T-helper 2 cell (primary cell): Measurements from ENCODE around the gene GPR32.
"Not testable (repeated sequence)": the region's sequence is repeated elsewhere in the genome, so short reads cannot be mapped to it uniquely, and the experiment has no call there.

ENCODE experiments used
- DNase-seq, 5 experiments: peaks; one replicate each; pipeline versions ENCODE4 v3.0.0 to v3.0.0-alpha.2; 2012 to 2022
- total RNA-seq, 2 donors: gene quantifications; one replicate each; lab custom pipeline; 2026; lab: John Stamatoyannopoulos, UW

The GPR32 gene, protein sequence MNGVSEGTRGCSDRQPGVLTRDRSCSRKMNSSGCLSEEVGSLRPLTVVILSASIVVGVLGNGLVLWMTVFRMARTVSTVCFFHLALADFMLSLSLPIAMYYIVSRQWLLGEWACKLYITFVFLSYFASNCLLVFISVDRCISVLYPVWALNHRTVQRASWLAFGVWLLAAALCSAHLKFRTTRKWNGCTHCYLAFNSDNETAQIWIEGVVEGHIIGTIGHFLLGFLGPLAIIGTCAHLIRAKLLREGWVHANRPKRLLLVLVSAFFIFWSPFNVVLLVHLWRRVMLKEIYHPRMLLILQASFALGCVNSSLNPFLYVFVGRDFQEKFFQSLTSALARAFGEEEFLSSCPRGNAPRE
- total RNA-seq = 0 reads per million in 2 donors

DNA sequence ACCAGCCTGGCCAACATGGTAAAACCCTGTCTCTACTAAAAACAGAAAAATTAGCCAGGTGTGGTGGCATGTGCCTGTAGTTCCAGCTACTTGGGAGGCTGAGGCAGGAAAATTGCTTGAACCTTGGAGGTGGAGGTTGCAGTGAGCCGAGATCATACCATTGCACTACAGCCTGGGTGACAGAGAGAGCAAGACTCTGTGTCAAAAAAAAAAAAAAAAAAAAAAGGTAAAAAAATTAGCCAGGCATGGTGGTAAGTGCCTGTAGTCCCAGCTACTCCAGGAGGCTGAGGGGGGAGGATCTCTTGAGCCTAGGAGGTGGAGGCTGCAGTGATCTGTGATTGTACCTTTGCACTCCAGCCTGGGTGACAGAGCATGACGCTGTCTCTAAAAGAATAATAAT is at the start of gene GPR32:
Gene GPR32 (plus strand): TSS at position 301 of the 400 bp plus-strand sequence. CDS start 137 bp downstream, outside the sequence.
- not testable (repeated sequence) for DNase-seq

DNA sequence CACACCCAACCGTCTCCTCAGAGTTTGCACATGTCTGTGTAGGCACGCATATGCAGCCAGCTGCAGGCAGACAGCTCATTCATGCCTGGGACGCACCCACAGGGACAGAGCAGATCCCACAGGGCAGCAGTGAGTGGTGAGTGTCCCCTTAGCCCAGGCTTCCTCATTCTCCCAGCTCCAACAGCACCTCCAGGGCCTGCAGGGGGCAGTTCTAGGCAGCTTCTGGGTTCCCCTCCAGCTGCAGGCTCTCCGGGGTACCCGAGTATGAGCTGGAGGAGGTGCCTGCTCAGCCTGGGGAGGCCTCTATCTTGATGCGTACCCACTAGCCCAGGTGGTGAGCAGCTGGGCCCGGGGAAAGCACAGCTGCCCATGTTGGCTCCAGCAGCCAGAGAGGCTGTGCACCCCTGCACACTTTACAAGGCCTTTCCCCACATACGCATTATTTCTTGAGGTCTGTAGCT is 49.3 kb upstream of the GPR32 start:
- DNase-seq = no peak

DNA sequence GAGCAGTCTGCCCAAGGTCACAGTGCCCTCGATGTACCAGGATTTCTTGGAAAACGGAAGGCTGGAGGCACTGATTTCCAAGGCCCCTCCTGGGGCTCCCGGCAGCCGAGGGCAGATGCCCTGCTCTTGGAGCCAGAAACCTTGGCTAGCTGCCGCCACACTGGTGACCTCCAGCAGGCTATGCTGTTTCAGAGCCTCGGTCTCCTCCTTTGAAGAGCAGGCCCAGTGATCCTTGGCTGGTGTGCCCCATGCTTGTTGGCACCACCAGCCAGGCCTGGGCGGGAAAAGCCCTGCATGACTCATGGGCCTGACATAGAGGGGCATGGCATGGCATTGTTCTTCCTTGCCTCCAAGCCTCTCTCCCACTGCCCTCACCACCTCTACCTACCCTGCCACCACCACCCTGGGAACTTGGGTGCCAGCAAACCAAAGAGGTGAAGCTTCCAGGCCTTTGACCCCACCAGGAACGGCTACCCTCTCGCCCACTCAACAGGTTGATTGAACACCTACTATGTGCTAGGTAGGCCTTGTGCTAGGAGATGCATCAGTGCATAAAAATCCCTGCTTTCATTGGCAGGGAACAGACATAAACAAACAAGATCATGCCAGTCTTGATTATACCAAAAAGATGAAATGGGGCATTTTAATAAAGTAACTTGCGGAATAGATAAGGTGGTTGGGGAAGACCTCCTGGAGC is 48.7 kb upstream of the GPR32 start:
- no peak for DNase-seq

DNA sequence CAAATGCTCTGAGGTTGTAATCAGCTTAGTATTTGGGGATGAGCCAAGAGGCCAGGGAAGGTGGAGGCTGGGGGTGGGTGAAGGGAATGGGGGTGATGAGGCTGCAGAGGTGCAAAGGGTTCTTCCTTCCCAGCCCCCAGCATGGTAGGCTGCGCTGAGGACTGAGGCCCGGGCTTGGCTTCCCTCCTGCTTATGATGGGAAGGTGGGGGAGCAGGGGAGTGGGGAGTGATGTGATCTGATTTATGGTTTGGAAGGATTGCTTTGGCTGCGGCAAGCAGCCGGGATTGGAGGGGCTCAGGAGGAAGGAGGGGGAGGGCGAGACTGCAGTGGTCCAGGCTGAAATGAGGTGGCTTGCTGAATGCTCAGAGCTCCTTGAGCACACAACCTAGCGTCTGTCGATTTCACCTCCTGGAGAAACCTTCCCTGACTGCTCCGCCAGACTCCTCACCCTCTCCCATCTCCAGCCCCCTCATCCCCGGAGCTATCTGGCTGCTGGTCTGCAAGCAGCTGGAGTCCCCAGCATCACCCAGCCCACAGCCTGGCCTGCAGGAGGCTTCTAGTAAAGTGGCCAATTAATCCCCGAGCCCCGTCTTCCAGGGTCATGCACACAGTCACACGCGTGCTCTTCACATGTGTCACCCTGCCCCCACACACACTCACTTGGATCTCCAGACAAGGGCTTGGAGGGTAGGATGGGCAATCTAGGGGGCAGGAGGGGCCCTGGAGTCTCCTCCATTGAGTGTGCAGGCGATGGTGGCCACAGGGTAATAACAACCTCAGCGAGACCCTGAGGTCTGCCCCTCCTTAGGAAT is 47.9 kb upstream of the GPR32 start:
- no peak for DNase-seq

DNA sequence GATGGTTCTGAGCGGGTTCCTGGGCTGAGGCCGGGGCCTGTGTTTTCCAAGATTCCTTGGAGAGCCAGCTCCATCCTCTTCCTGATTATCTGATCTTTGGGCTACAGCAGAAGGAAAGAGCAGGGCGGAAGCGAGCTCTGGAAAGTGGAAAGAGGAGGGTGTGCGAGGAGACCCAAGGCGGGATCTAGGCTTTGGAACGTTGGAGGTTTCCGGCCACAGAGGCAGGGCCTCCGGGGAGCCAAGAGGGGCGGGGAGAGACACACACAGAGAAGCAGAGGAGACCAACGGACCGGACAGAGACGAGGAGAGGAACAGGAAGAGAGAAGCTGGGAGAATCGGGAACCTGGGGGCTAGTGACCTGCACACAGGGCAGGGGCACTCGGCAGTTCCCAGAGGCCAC is 47.2 kb upstream of the GPR32 start, which contains the start of gene CLEC11A:
Gene CLEC11A (plus strand): TSS at position 296 of the 400 bp plus-strand sequence. CDS start 162 bp downstream, outside the sequence.
- DNase-seq = no peak

DNA sequence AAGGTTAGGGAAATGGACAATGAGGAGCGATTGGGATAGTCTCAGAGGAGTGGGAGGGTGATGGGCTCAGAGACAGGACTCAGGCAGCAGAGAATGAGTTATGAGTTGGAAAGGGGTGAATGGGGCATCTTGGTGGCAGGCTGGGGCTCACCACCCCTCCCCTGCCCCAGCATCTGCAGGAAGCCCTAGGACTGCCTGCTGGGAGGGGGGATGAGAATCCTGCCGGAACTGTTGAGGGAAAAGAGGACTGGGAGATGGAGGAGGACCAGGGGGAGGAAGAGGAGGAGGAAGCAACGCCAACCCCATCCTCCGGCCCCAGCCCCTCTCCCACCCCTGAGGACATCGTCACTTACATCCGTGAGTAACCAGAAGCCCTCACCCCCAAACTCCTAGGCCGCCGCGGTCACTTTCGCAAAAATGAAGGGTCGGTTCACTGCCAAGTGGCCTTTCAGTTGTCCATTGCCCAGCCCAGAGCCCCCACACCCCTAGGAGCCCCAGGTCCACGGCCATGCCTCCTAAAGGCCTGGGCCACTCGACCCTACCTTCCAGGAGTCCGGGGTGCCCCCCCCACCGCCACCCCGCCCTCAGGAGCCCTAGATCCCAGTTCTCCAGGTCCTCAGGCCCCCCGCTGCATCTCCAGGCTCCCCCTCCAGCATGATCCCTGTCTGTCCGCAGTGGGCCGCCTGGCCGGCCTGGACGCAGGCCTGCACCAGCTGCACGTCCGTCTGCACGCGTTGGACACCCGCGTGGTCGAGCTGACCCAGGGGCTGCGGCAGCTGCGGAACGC is 46.3 kb upstream of the GPR32 start:
- no peak for DNase-seq

DNA sequence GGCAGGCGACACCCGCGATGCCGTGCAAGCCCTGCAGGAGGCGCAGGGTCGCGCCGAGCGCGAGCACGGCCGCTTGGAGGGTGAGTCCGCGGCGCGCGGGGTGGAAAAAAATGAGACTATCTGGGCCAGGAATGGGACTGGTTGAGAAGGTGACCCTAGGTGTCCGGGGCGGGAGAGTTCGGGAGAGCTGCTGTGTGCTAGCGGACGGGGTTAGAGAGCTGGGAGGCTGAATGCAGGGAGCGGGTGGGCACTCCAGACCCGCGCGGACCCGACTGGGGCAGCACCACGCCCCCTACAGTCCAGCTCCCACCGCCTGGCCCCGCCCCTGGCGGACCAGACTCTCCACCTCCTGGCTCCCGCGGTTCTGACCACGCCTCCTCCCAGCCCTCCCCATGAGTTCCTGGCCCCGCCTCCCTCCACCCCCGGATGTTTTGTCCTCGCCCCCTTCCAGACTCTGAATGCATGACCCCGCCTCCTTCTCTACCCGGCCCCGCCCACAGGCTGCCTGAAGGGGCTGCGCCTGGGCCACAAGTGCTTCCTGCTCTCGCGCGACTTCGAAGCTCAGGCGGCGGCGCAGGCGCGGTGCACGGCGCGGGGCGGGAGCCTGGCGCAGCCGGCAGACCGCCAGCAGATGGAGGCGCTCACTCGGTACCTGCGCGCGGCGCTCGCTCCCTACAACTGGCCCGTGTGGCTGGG is 45.6 kb upstream of the GPR32 start:
- DNase-seq = peak; percentile 60 to 98 (median 85)

DNA sequence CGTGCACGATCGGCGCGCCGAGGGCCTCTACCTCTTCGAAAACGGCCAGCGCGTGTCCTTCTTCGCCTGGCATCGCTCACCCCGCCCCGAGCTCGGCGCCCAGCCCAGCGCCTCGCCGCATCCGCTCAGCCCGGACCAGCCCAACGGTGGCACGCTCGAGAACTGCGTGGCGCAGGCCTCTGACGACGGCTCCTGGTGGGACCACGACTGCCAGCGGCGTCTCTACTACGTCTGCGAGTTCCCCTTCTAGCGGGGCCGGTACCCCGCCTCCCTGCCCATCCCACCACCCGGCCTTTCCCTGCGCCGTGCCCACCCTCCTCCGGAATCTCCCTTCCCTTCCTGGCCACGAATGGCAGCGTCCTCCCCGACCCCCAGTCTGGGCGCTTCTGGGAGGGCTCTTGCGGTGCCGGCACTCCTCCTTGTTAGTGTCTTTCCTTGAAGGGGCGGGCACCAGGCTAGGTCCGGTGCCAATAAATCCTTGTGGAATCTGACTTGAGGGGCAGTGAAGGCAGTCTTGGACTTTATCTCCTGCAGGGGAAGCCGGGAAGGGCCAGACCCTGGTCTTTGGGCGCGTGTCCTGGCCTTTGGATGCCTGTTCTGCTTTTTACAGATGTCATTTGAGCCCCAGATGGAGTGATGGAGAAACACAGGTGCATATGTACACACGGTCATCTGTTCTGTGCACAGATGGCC is 44.9 kb upstream of the GPR32 start:
- DNase-seq = no peak

DNA sequence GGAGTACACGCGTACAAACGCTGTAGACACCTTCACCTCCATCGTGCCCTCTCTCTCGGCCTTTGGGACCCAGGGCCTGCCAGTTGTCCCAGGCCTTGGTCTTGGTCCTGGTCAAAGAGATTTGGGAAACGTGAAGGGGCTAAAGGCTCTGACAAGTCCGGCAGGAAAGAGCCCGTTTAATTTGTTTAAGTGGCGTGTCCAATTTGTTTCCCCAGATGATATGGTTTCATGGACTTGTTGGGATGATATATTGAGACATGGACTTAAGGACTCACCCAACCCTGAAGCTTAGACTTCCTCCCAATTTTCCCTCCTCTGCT is 44.4 kb upstream of the GPR32 start:
- DNase-seq = no peak

DNA sequence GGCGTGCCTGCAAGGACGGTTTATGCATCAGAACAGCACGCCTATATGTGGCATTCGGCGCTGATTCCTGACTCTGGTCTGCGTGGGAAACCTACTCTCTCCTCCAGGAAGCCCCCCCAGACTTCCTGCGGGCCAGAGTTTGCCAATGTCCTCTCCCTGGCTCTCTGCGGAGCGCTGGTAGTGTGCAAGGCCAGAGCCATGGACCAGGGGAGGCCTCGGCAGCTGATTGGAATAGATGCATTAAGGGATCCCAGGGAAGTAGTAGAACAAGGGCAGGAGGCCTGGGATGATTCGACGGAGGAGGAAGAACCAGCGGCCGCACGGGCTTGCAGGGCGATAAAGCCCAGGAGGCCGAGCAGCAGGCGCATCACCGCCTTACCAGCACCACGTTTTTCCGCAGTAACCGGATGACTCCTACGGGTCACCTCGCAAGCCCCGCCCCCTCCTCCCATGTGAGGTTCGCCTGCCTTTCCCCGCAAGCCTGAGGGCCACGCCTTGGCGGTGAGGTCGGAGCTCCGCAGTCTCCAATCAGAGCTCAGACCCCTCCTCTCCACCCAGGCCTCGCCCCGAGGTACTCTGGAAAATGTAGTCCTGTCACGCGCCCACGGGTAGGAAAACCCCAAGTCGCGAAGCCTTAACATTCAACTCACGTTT is 42.1 kb upstream of the GPR32 start:
- DNase-seq = peak in 3 of 5 experiments; percentile 33 to 93 (median 35)

DNA sequence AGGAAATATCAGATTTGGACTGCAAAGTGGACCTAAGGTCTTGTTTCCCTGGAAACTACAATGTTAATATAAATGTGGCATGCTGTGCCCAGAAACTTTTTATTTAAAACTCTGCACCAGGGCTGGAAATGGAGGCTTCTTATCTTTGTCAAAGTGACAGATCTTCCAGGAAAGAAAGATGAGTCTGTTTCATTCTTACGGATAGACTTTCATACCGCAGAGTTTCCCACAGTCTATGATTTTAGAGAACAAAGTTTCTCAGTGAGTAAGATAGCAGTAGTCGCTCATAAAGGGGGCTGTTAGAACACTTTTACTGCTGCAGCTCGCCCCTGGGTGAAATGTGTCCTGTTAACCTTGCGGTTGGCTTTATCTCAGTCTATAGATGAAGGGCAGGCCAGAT is 40.4 kb upstream of the GPR32 start:
- DNase-seq = peak in 1 of 5 experiments; percentile 25

DNA sequence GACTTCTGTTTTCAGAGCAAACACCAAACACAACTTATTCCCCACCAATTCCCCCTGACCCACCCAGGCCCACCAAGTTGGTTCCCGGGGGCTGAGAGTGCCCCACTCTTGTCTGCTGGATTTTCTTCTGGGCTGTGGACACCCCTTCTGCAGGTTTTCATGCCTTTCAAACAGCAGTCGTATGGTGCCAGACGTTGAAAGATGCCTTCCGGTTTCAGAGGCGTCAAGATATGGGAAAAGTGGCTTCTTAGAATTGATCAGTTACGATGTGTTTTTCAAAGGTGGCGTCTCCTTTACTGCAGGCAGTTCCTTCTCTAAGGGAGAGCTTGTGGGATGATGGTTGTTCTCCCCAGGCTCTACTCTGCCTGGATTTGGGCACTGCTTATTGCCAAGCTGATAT is 34.4 kb upstream of the GPR32 start:
- DNase-seq = no peak

DNA sequence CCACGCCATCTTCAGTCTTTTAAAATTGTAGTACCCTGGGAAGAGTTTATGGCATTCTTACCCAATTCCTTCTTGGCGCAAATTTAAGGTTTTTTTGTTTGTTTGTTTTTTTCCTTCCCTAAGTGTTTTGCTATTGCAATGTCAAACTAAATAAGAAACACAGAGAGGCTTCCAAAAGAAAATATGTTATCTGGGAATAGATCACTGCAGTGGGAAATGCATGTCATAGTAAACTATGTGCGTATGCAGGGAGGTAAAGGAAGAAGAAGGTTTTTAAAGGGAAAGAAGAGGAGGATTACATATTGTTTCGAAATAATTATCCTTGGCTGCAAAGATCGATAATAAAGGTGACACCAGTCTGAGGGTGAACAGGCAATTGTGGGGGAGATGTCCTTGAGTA is 33.9 kb upstream of the GPR32 start:
- no peak for DNase-seq

DNA sequence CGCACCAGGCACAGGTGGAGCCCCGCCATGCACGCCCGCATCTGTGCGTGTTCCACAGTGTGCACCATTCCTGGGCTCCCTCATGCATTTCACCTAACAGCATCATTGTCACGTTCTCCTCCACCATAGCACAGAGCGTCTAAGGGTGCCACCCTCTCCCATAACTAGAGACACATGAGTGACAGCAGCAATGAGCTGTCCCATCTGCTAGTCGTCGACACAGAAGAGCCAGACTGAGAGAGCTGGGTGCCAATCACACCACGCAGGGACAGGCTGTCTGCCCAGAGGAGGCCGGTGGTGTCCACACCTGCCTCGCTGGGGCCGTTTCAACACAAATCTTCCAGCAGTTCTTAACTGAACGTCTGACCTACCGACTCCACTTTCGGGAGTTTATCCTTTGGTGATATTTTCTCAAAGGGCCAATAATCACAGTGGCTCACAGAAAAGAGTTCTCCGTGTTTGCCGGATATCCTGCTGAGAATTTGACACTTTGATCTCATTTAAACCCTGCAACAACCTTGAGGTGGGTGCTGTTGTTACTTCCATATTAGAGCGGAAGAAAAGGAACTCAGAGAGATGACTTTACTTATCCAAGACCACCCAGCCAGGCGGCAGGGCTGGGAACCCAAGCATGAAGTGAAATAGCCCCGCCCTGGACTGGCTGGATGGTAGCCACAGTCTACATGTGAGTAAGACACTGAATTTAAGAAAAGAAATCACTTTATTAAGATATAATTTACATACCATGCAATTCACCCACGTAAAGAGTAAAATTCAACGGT is 30.9 kb upstream of the GPR32 start:
- DNase-seq = no peak

DNA sequence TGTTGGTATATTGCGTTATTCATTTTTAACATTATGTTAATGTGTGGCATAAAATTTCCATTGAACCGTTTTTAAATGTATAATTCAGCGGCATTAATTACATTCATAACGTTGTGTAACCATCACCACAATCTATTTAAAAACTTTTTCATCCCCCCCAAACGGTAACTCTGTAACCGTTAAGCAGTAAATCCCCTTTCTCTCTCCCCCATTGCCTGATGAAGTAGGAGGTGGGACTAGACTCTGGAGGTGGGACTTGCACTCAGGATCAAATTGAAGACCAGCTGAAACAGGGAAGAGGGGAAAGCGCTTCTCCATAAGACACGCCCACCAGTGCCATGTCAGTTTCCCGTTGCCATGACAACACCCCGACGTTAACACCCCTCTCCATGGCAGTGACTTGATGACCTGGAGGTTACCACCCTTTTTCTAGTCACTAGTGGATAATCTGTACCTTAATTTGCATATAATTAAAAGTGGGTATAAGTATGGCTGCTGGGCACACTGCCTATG is 30.3 kb upstream of the GPR32 start:
- no peak for DNase-seq

DNA sequence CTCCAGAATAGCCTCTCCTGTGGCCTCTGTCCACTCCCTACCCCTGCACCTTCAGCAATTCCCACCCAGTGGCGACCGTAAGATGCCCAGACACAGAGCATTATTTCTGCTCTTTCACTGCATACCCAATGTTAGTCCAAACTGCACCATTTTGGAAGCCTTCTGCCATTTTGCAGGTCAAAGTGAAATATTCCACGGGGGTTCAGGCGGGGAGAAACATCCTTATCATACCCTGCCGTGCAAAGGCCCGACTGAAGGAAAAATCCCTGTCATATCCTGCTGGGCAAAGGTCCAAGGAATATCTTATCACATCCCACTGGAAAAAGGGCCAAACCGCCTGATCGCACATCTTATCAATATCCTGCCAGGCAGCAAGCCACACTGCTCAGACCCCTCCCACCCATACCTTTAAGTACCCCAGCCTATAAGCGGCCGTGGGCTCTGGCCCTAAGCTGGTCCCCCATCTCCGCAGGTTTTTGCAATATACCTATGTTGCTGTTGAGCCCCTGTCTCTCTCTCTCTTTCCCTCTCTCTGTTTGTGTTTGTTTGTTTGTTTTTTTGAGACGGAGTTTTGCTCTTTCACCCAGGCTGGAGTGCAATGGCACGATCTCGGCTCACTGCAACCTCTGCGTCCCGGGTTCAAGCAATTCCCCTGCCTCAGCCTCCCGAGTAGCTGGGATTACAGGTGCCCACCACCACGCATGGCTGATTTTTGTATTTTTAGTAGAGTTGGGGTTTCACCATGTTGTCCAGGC is 28.9 kb upstream of the GPR32 start:
- no peak for DNase-seq

DNA sequence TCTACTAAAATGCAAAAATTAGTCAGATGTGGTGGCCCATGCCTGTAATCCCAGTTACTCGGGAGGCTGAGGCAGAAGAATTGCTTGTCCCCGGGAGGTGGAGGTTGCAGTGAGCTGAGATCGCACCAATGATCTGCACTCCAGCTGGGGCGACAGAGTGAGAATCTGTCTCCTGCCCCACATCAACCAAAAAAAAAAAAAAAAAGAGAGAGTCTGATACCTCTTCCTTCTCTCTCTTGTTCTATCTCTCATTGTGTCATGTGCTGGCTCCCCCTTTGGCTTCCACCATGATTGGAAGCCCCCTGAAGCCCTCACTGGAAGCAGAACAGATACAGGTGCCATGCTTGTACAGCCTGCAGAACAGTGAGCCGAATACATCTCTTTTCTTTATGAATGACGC is 26.7 kb upstream of the GPR32 start:
- DNase-seq = no peak

DNA sequence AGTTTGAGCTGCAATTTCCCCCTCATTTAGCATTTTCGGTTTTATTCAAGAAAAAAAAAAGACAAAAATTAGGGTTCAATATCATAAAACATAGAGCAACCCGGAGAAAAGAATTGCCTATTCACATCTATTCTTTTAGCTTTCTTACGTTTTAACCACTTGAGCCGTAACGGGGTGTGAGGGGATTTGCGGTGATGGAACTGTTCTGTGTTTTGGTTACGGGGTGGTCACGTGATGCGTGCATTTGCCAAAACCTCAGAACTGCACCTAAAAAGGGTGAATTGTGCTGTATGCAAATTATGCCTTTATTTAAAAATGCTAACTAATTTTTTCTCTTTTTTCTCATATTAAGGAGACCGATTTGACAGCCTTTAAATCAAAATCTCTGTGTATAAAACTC is 25.0 kb upstream of the GPR32 start:
- no peak for DNase-seq

DNA sequence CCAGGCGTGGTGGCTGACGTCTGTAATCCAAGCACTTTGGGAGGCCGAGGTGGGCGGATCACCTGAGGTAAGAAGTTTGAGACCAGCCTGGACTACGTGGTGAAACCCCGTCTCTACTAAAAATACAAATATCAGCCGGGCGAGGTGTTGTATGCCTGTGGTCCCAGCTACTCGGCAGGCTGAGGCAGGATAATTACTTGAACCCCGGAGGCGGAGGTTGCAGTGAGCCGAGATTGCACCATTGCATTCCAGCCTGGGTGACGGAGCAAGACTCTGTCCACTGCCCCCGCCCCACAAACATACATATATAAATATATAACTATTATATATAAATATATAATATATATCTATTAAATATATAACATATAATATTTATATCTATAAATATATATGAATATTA is 23.1 kb upstream of the GPR32 start:
- not testable (repeated sequence) for DNase-seq
